PC-9 (cell line): ENCODE results near the gene FNIP2.

Source experiments
- CTCF ChIP-seq: fragments of 200-600 bp; sonication (generic); conservative IDR thresholded peaks from 2 replicates; pipeline ENCODE4 v1.6.1; 2017; ENCODE audit warnings: mixed run types, antibody characterized with exemption, mild to moderate bottlenecking, moderate library complexity
- EZH2 ChIP-seq: fragments of 200-600 bp; sonication (generic); IDR thresholded peaks from 2 replicates; pipeline ENCODE4 v1.8.0; 2017; ENCODE audit warnings: antibody characterized with exemption, low read depth

DNA sequence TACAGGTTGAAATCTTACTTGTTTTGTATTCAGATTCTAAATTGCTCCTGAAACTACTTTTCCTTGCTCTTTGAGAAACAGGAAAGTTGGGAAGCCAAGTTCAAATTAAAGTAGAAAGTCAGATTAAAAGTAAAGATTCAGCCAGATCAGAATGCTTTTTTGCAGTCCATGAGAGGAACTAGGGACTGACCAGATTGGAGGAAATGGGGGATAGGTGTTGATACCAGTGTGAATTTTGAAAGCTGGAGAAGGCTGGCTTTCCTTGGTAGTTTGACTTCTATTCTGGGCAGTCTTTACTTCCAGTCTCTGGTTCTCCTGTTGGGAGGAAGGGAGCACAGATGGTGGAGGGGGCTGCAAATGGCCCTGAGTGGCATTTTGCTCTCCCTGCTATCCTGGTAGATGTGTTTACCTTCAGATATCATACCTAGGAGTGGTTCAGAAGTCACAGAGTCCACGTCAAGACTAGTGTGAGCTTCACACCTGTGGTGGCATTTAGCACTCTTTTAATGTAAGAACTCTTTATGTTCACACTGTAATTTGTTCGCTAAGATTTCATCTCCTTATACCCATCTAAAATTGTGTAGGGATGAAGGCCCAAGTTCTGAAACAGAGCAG is 68.8 kb downstream of the FNIP2 start:
- TF ChIP-seq CTCF (no peak), EZH2 (no peak)
